HCEC 1CT (cell line): Measurements from ENCODE around the gene RAB11A.
A peak's percentile ranks its signal among the peaks of the same experiment; 100 is the strongest.

Experiments used
- DNase-seq: peaks from one replicate; pipeline ENCODE4 v3.0.0-alpha.2; 2017

The RAB11A gene

DNA sequence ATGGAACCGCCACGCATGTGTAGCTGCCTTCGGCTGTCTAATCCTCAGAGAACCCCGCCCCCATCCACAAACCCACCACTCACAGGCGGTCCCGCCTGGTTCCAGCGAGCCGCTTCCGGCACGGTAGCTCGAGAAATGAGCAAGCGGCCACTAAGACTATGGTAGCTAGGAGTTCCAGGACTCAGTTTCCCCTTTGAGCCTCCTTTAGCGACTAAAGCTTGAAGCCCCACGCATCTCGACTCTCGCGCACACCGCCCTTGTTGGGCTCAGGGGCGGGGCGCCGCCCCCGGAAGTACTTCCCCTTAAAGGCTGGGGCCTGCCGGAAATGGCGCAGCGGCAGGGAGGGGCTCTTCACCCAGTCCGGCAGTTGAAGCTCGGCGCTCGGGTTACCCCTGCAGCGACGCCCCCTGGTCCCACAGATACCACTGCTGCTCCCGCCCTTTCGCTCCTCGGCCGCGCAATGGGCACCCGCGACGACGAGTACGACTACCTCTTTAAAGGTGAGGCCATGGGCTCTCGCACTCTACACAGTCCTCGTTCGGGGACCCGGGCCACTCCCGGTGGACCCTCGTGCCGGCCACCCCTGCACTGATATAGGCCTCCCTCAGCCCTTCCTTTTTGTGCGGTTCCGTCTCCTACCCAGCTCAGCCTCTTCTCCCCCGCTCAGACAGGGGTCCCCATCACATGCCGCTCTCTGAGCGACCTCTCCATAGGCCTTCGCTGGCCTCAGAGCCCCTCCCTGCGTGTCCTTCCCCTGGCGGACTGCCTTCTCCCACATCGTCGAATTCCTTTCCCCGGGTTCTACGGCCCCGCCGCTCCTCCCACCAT lies at the start of gene RAB11A:
RAB11A (plus strand) TSS at position 366 of the 828 bp plus-strand sequence; CDS start at position 461, 95 bp downstream.
- DNase-seq: peak; percentile 98

DNA sequence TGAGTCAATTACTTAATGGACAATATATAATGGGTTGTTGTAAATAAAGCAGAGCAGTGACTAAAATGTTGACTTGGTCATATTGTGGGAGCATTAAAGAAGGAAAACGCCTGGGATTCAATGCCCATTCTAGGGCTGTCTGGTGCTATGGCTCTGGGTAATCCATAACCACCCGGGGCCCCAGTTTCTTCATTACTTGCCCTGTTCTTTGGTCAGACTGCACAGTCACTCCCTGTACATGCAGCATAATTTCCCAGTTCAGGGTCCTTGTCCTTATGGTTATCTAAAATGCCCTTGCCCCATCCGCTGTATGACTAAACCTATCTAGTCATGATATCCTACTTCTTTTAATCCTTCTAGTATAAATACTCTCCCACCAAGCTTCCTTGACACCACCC lies 49.7 kb upstream of the RAB11A start:
- peak; percentile 57 for DNase-seq

DNA sequence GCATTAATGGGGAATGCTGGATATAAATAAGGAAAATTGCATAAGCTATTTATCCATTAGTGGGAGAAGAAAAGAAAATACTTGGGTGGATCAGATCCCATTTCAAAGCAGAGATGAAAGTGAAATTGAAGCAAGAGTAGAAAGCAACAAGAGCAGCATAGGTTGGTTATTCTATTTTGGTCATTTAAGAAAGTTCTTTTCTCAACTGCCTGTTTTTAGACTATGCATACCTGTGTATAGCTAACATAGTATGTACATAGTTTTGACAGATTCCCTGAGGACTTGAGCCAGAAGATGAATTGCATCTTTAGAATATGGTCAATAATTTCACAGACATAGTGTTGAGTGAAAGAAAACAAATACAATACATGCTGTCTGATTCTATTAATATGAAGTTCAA lies 48.2 kb upstream of the RAB11A start:
- no peak for DNase-seq

DNA sequence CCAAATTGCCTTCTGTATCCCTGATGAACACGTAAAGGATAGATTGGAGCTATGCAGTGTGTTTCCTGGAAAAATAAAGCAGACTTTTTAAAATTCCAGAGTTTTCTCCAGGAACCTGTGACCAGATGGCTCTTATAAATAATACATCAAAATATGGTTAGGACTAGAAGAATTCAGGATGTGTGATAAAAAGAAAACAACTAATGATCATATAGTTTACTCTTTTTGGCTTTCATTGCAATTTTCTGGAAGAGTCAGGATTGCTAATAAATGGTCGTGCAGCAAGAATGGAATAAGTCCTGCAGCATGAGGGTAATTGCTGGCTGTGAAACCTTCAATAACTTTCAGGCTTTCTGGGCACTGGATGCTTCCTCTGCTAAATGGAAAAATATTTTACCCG lies 47.0 kb upstream of the RAB11A start:
- no peak for DNase-seq

DNA sequence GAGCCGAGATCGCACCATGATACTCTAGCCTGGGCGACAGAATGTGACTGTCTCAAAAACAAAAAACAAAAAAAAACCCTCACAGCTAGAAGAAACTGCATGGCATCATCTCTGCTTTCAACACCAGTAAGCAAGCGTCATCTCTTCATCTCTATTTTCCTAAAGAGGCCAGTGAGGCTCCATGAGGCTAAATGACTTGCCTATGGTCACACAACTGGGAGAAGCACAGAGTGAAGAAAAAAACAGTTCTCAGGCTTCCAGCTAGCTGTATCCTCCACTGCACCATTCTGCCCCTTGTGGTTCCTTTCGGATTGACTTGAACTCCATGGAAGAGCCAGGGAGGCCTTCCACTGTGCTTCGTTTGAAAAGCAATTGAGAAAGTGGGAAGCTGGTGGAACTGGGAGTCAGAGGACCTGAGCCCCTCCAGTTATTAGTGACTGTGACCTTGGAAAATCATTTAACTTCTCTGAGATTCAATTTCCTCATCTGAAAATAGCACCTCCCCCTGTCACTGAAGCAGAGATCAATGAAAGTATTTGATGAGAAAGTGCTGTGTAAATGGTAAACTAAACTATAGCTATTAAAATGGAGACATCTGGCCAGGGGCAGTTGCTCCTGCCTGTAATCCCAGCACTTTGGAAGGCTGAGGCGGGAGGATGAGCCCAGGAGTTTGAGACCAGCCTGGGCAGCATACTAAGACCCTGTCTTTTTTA lies 45.1 kb upstream of the RAB11A start:
- peak; percentile 72 for DNase-seq

DNA sequence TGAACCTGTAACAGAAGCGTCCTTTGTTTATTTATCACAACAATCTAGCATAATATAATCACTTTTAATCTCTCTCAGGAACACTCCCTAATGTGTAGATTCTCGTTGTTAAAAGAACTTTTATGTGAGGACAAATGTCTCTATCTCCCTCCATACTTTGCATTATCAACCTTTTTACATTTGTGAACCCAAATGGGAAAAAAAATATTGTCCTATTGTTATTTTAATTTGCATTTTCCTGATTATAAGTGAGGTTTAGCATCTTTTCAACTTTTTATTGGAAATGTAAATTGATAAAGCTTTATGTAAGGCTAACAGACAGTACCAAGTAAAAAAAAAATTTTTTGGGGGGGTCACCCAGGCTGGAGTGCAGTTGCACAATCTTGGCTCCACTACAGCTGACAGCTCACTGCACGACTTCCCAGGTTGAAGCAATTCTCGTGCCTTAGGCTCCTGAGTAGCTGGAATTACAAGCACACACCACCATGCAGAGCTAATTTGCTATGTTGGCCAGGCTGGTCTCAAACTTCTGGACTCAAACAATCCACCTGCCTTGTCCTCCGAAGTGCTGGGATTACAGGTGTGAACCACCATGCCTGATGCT lies 44.2 kb upstream of the RAB11A start:
- DNase-seq: peak; percentile 66

DNA sequence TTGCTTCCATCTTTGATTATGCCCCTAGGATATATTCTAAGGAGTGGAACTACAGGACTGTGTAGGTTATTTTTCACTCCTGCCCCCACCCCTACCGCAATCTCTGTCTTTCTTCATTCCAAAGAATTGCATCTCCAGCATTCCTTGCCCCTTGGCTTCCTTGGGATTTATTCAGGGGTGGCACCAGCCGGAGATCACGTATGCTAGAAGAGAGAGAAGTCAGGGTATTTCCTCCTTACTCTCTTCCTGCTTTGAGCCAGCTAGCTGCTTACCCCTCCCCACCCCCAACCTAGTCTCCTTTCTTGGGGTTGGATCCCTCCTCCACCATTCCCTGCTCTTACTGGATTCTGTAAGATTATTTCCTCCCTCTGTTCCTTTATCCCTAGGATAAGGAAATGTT lies 42.2 kb upstream of the RAB11A start:
- DNase-seq: no peak

DNA sequence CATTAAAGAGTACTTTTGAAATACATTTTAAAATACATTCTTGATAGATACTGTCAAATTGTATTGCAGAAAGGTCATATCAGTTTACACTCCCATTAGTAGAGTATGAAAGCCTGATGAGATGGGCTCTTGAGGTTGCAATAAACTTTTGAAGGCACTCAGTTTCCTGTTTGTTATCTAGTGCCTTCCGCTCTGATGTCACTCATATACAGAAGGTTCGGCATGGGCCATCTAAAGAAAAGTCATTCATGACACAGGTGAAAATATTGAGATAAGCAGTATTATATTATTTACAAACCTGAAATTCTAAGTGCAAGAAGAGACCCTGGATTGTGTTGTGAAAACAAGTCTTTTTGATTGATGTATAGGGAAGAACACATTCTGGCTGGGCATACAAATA lies 40.7 kb upstream of the RAB11A start:
- no peak for DNase-seq

DNA sequence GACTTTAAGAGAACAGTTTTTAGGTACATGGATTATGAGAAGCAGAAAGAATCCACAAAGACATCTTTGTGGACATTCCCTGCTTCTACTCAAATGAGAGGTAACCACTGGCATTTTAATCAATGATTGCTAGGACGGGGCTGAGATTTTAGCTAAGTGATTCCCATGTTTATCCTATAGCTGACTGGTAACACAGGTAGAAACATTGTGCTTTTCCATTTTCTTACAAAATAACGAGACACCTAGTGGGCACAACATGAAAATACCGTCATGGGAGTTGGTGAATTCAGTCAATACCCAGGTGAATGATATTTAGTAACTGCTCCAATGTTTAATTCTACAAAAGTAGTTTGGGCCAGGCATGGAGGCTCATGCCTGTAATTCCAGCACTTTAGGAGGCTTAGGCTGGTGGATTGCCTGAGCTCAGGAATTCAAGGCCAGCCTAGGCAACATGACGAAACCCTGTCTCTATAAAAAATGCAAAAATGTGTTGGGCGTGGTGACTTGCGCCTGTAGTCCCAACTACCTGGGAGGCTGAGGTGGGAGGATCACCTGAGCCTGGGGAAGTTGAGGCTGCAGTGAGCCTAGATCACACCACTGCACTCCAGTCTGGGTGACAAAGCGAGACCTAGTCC lies 40.0 kb upstream of the RAB11A start:
- DNase-seq: peak; percentile 32

DNA sequence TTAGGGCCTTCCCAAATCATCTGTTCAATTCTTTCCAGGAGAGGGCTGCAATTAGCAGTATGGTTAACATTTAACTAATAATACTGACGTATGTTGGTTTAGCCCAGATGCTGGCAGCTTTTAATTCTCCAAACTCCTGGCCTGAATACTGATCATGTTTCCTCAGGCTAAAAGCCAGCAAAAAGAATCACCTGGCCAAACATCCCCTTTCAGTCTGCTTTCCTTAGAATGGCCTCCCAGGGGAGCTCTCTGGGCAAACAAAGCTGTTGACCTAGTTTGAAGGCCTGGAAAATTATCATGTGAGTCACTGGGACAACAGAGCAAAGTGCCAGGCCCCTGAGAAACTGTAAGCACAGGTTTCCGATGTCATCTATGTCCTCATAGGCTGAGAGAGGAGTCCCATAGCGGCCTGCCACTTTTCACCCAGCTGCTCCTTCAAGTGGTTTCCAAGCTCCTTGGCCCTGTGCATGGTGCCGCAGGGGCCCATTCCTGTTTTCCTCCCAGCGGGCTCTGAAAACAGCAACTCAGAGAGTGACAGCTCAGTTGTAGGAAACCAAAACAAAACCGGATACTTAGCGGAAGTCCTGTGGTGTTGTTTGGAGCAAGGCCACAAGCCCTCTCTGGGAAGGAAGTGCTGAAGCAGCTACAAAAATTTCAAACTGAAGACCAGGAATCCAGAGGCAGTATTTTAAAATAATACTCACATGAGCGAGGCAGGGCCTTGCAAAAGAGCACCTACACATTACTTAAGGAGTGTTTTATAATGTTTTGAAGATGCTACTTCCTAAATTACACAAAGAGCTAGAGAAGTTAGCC lies 36.5 kb upstream of the RAB11A start:
- peak; percentile 81 for DNase-seq

DNA sequence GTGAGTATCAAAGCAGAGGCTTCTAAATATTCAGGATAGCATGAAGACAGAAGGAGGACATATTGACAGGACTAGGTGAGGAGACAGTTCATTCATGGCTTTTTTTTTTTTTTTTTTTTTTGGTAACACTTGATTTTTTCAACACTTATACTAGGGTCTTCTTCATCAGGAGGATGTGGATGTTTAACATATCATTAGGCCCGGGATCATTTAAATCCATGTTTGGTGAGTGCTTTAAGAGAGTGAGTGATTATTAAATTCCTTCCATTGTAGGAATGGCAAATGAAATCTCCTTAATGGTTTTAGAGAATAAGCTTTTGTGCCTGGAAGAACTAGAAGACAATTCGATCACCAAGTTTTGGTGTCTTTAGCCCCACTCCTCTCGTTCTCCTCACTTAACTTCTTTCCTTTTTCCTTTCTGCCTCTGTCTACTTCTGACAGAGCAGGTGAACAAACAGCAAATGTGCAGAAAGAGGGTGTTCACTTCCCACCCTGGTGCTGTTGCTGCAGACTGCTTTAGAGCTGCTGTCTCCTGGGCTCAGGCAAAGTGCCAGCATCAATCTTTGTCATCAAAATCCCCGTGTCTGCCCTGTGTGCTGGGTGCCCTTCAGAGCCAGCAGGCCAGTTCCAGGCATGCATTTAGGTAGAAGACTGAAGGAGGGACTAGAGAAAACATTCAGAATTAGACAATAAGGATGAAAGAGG lies 35.6 kb upstream of the RAB11A start:
- no peak for DNase-seq

DNA sequence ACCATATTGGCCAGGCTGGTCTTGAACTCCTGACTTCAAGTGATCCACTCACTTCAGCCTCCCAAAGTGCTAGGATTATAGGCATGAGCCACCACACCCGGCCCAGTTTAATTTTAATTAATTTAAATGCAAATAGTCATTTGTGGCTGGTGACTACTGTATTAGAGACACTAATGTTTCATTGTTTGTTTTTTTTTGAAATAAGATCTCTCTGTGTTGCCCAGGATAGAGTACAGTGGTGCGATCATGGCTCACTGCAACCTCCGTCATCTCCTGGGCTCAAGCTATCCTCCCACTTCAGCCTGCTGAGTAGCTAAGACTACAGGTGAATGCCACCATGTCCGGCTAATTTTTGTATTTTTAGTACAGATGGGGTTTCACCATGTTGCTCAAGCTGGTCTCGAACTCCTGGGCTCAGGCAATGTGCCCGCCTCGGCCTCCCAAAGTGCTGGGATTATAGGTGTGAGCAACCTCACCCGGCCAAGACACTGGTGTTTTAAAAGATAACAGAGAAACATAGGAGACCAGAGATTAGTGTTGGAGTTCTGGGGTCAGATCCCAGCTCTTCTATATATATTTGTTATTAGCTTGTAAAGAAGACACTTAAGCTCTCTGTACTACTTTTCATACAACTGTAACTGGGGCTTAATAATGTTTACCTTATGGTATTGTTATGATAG lies 34.5 kb upstream of the RAB11A start:
- no peak for DNase-seq

DNA sequence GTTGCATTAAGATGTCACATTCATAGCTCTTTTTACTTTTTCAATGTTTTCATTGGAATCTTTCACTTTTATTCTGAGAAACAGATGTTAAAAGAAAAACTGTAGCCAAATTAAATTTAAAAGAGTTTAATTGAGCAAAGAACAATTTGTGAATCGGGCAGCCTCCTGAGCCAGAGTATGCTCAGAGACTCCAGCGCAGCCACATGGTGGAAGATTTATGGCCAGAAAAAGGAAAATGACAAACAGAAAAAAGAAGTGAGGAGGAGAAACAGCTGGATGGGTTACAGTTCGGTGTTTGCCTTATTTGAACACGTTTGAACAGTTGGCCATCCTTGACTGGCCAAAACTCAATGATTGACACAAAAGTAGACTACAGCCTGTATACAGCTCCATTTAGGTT lies 33.8 kb upstream of the RAB11A start:
- no peak for DNase-seq

DNA sequence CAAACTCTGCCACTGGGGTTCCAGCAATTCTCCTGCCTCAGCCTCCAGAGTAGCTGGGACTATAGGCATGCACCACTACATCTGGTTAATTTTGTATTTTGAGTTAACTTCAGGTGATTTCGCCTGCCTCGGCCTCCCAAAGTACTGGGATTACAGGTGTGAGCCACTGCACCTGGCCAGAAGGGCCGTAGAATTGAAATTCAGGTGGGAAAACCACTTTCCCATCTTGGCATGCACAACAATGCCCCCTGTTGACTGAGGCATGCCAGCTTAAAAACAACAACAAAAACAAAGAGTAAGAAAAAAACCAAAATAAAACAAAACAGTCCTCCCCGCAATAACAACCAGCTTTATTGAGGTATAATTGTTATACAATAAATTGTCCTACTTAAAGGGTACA lies 32.6 kb upstream of the RAB11A start:
- no peak for DNase-seq

DNA sequence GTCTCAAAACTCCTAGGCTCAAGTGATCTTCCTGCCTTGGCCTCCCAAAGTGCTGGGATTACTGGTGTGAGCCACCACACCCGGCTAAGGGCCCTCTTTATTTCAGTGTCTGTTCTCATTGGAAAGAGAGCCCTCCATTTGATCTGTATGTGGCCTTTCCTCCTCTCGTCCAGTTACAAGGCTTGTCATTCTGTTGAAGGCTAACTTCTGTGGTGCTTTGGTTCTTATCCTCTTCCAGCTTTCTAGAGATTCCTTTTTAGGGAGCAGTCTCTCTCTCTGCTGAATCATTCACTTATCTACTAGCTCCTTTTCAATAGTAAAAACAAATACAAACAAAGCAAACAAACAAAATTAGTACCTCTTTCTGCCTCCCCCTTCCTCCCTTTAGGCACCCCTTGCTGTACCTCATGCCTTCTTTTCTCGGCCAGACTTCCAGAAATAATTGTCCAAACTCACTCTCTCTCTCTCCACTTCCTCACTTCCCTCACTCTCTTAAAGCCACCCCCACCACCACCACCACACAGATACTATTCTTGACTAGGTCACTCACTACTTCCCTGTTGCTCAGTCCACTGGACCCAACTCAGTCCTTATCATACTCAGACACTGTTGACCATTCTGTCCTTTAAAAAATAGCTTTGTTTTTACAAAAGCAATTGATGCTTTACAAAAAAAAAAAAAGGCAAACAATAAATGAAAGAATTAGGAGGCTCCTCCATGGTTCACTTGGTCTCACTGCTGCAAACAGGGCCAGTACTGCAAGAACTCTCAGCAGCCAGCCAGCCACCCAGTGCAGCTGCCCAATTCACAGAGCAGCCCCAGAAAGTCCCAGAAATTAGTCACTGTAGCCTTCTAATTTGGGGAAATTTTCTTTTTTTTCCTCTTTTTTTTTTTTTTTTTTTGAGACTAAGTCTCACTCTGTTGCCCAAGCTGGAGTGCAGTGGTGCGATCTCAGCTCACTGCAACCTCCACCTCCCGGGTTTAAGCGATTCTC lies 31.7 kb upstream of the RAB11A start:
- DNase-seq: no peak

DNA sequence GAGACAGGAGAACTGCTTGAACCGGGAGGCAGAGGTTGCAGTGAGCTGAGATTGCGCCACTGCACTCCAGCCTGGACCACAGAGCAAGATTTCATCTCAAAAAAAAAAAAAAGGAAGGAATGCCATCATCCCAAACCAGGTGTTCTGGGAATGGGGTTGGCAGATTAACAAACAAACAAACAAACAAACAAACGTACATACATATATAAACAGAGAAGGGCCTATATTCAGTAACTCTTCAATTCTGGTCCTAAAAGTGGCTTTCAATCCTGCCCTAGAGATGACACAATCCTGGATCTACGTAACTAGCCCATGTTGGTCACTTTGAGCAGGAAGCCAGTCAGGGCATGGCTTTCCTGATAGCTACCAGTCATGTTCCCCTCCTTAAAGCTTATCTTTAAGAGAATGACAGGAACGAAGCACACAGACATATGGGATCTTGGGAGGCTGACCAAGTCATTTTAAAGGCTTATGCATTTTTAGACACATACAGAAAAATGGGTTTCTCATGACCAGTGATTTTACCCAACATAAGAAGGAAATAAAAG lies 29.9 kb upstream of the RAB11A start:
- no peak for DNase-seq

DNA sequence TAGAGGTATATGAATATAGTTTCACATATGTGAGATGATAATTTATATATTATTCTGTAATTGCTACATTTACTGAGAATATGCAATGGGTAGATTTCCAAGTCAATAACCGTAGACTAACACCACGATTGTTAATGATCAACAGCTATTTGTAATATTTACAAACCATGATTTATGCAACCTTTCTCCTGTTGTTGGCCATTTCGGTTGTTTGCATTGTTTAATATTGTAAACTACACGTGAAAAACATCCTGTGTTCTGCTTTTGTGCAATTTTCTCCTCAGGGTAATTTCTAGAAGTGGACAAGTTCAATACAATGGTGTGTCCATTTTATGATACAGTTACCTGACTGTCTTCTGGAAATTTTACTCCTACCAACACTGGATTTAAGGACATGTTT lies 29.3 kb upstream of the RAB11A start:
- DNase-seq: no peak

DNA sequence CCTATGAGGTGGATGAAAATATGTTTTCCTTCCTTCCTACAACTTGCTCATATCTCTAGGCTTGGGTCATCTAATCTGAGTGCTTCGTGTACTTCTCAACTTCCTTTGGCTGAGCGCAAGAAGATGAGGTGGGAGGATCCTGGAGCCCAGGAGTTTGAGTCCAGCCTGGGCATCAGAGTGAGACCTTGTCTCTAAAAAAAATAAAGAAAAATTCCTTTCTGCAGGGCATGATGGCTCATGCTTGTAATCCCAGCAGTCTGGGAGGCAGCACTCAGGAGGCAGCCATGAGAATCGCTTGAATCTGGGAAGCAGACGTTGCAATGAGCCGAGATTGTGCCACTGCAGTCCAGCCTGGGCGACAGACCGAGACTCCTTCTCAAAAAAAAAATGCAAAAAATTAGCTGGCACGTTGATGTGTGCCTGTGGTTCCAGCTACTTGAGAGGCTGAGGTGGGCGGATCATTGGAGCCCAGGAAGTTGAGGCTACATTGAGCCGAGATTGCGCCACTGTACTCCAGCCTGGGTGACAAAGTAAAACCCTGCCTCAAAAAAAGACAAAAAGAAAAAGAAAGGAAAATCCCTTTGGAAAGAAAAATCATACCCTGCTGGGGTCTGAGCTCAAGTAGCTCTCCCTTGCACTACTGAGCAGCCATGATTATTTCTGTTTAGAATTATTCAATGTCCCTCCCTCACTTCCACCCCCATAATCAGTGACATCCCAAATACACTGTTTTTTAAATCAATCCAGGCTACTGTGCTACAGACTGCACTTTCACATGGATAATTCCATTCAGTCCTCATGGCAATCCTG lies 28.0 kb upstream of the RAB11A start:
- DNase-seq: no peak
